ENCODE results near the gene POC1B.
A peak's percentile ranks its signal among the peaks of the same experiment; 100 is the strongest.

POC1B gene

DNA sequence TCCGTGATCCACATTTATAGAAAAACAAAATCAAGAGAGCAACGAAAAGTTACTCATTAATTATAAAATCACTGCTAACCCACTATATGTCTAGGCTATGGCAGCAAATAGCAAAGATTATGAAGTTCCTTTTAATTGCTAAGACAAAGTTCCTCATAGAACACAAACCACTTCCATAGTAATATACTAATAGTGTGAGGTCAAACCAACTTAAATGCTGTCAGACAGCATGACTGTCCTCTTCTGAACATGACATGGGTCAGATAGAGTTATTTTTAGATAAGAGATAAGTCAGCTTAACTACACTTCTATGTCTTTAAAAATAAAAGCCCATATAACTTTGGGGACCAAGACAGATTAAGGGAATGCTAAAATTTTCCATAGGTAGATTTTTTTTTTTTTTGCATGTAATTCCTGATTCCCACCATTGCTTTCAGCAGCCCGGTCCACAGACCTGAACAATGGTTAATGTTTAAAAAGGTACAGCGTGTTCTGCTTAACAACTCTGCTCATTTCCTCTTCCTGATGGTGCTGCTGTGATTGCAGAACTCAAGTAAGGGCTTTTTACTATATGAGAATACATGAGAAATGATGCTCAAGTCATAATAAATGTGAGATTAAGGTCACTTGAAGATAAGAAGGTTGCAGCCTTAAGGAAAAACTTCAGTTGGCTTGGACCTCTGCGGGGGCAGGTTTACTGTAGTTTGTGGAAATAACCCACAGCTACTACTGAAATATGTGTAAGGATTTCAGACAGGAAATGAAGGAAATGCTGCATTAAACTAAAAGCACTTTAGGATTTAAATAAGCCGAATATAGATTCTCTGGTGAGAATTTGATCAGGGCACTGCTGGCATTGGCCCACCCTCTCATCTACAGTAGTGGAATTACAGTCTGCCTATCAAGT, 135.8 kb downstream of the POC1B start:
- DNase-seq (ENCODE audit: low spot score): peak; percentile 37

DNA sequence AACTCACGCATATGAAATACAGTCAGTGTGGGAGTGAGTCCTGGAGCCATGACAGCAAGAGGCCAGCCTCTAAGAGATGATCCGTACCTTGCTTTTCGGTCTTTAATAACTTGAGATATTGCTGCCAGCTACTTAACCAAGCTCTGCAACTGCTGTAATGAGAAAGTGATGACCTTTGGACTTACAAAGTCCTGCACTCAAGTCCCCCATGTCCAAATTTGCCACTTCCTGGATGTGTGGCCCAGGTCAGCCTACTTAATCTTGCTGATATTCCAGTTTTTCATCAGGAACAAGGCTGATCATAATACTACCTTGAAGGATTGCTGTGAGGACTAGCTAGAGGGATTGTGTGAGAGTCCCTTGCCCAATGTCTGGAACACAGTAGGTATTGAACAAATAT, 139.7 kb downstream of the POC1B start:
- DNase-seq (ENCODE audit: low spot score): no peak

- DNase-seq (ENCODE audit: low spot score): no peak
Observed at GRCh38 chr12:89384807-89385206, 141.0 kb downstream of the POC1B start.

- DNase-seq (ENCODE audit: low spot score): no peak
Observed at GRCh38 chr12:89384050-89384758, 141.6 kb downstream of the POC1B start.

- DNase-seq (ENCODE audit: low spot score): no peak
Observed at GRCh38 chr12:89383235-89384049, 142.4 kb downstream of the POC1B start.

GRCh38 chr12:89382328-89382727, 143.5 kb downstream of the POC1B start:
- DNase-seq (ENCODE audit: low spot score): no peak

- no peak for DNase-seq (ENCODE audit: low spot score)
Observed at GRCh38 chr12:89379839-89380467, 145.9 kb downstream of the POC1B start.

DNA sequence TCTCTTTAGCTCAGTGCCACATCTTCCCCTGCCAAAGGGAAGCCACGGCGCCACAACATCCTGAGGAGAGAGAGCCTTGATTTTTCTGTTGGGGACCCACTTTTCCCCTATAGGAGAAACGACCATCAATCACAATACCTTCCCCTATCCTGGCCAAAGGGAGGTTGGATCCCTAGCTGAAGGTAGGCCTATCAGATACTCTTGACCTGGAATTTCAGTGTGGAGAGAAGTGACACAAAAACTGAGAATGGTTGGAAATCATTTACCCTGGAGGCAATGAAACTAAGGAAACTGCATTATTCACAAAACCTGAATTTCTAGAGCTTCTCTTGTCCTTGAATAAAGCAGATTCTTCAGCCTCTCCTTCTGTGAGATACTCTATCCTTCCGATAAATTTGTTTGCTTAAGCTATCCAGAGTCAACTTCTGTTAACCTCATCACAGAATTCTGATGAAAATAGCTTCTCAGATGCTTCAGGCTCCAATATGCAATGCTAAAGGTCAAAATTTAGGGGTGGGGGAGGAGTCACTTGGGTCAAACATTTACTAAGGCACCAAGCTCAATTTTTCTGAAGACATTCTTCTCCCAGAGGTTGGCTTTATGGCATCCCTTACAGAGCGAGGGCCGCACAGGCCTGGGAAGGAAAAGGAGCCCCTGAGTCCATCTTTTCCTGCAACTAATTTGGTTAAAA, 146.6 kb downstream of the POC1B start:
- DNase-seq (ENCODE audit: low spot score): no peak

DNA sequence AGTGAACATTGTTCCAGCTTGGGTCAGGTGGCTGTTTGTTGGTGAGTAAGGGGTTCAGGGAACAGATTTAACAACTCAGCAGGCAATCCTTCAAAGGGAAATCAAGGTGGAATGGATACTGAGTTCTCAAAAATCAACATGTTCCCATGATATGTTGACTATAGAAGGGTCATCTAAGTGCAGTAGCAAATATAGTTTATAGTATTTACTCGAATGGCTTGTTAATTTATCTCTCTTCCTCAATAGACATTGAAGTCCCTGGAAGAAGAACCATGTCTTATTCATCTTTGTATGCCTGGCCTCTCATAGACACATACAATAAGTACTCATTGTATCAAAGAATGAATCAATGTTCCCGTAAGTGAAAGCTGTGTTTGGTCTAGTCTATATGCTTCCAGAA, 149.0 kb downstream of the POC1B start:
- no peak for DNase-seq (ENCODE audit: low spot score)

DNA sequence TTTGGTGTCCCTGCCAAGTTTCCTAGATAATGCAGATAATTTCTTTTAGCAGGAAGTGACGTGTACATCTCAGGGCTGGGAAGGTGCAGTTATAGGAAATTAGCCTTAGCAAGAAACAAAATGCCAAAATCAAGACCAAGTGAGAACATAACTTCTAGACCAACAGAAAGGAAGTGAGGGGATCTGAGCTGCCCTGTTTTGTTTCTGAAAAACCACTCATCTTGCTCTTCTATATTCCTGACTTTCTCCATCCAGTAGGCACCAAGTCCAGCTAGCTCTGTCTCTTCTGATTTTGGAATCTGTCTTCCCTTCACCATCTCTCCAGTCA, 149.7 kb downstream of the POC1B start:
- DNase-seq (ENCODE audit: low spot score): no peak

DNA sequence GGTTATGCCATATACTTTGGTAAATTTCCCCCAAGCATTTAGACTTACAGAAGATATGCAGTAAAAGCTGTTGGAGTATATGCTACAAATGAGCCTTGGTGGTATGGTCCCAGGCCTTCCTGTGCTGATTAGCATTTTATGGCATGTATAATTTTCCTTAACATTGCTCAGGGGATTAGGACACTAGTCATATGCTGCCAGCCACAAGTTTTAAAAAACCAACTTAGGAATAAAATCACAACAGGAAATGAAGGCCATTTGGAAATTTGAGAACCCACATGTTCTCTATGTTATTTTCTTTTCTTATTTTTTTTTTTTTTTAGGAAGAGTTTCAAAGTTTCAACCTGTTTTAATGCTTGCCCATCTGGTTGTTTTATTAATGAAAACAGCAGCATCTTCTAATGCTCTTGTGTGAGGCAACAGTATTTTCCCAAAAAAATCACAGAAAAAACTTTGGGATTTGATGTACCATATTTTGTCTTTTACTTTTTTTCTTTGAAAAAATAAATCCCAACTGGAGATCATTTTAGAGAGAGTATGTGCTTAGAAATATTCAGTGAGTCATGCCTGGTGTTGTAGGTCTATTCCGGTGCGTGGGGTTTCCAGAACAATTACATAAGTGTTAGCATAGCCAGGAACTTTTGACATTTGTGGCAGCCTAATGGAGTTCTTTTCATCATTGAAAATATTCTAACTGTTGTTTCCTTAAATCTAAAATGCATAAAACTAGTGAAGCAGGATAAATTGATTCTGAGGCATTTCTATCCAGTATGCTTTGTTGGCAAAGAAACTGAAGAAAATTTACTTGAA, 151.9 kb downstream of the POC1B start:
- DNase-seq (ENCODE audit: low spot score): no peak

GRCh38 chr12:89372584-89373370, 153.1 kb downstream of the POC1B start:
- no peak for DNase-seq (ENCODE audit: low spot score)

- no peak for DNase-seq (ENCODE audit: low spot score)
Observed at GRCh38 chr12:89370850-89371249, 155.0 kb downstream of the POC1B start.

GRCh38 chr12:89370421-89370831, 155.4 kb downstream of the POC1B start:
- no peak for DNase-seq (ENCODE audit: low spot score)
